ENCODE results near the gene CLUH.
"Not testable (repeated sequence)": the region's sequence is repeated elsewhere in the genome, so short reads cannot be mapped to it uniquely, and the experiment has no call there.

CLUH gene

GRCh38 chr17:2700030-2700490 lies 11.5 kb downstream of the CLUH start:
- Histone ChIP-seq H3K4me3 (ENCODE audit: low read length) (no peak overlapping the region), H3K36me3 (replicated peaks; ENCODE audit: low read depth, low read length) (peaks cover 13% of the 10 kb centered on the region)

GRCh38 chr17:2699216-2699805 lies 12.3 kb downstream of the CLUH start:
- not testable (repeated sequence) for H3K79me2 ChIP-seq (ENCODE audit: low read length); H3K9ac ChIP-seq (ENCODE audit: low read length); H3K4me1 ChIP-seq (ENCODE audit: low read length); H3K4me2 ChIP-seq (ENCODE audit: low read length); H3K27ac ChIP-seq (ENCODE audit: low read length); H4K20me1 ChIP-seq (ENCODE audit: insufficient read depth, low read length); H3K9me3 ChIP-seq (ENCODE audit: insufficient read depth, low read length); H2AFZ ChIP-seq (ENCODE audit: low read depth, low read length); H3K27me3 ChIP-seq (ENCODE audit: low read depth, low read length); H3K4me3 ChIP-seq (ENCODE audit: low read length)
- peaks cover 13% of the 10 kb centered on the region for H3K36me3 ChIP-seq (replicated peaks; ENCODE audit: low read depth, low read length)

More at GRCh38 chr17:2700030-2700490, 11.5 kb downstream of the CLUH start:
- Histone ChIP-seq H3K79me2 (ENCODE audit: low read length) (peaks cover 11% of the 10 kb centered on the region), H2AFZ (ENCODE audit: low read depth, low read length) (no peak overlapping the region), H3K4me1 (ENCODE audit: low read length) (no peaks in the 10 kb centered on the region), H3K9me3 (ENCODE audit: insufficient read depth, low read length) (no peaks in the 10 kb centered on the region), H3K27ac (ENCODE audit: low read length) (no peak overlapping the region), H3K27me3 (ENCODE audit: low read depth, low read length) (no peaks in the 10 kb centered on the region), H4K20me1 (ENCODE audit: insufficient read depth, low read length) (peaks cover 6% of the 10 kb centered on the region; the same call in 1 of the 2 replicates), H3K9ac (ENCODE audit: low read length) (no peak overlapping the region), H3K4me2 (ENCODE audit: low read length) (no peak overlapping the region)
- TF ChIP-seq EZH2phosphoT487 (IDR thresholded peaks at IDR 0.05; ENCODE audit: low read depth) (no peak), CTCF (IDR thresholded peaks at IDR 0.05; ENCODE audit: low read depth, low read length) (no peak)

- Histone ChIP-seq H3K9ac (ENCODE audit: low read length) (no peak overlapping the region), H4K20me1 (ENCODE audit: insufficient read depth, low read length) (no peaks in the 10 kb centered on the region), H3K9me3 (ENCODE audit: insufficient read depth, low read length) (no peaks in the 10 kb centered on the region), H3K79me2 (ENCODE audit: low read length) (no peaks in the 10 kb centered on the region), H2AFZ (ENCODE audit: low read depth, low read length) (no peak overlapping the region), H3K27me3 (ENCODE audit: low read depth, low read length) (no peaks in the 10 kb centered on the region), H3K4me3 (ENCODE audit: low read length) (no peak overlapping the region), H3K27ac (ENCODE audit: low read length) (no peak overlapping the region), H3K4me2 (ENCODE audit: low read length) (no peak overlapping the region), H3K4me1 (ENCODE audit: low read length) (no peaks in the 10 kb centered on the region), H3K36me3 (replicated peaks; ENCODE audit: low read depth, low read length) (peaks cover 13% of the 10 kb centered on the region)
- no peak for TF ChIP-seq EZH2phosphoT487 (IDR thresholded peaks at IDR 0.05; ENCODE audit: low read depth)
- TF ChIP-seq CTCF (IDR thresholded peaks at IDR 0.05; ENCODE audit: low read depth, low read length) = no peak
Measured at GRCh38 chr17:2697611-2698162, 13.9 kb downstream of the CLUH start.

- no peaks in the 10 kb centered on the region for H3K9me3 ChIP-seq (ENCODE audit: insufficient read depth, low read length)
Measured at GRCh38 chr17:2695961-2696760, 15.4 kb downstream of the CLUH start.

More at GRCh38 chr17:2695961-2696760, 15.4 kb downstream of the CLUH start:
- peaks cover 13% of the 10 kb centered on the region for H3K36me3 ChIP-seq (replicated peaks; ENCODE audit: low read depth, low read length)
- no peaks in the 10 kb centered on the region for H3K79me2 ChIP-seq (ENCODE audit: low read length)
- H3K9ac ChIP-seq (ENCODE audit: low read length) = no peak overlapping the region
- TF ChIP-seq CTCF (IDR thresholded peaks at IDR 0.05; ENCODE audit: low read depth, low read length) (no peak), EZH2phosphoT487 (IDR thresholded peaks at IDR 0.05; ENCODE audit: low read depth) (no peak)
- H2AFZ ChIP-seq (ENCODE audit: low read depth, low read length) = no peak overlapping the region
- H3K4me1 ChIP-seq (ENCODE audit: low read length) = no peaks in the 10 kb centered on the region
- H4K20me1 ChIP-seq (ENCODE audit: insufficient read depth, low read length) = no peaks in the 10 kb centered on the region
- H3K27me3 ChIP-seq (ENCODE audit: low read depth, low read length) = no peaks in the 10 kb centered on the region
- no peak overlapping the region for H3K27ac ChIP-seq (ENCODE audit: low read length)
- no peak overlapping the region for H3K4me2 ChIP-seq (ENCODE audit: low read length)
- H3K4me3 ChIP-seq (ENCODE audit: low read length) = no peak overlapping the region
